Peyer's patch (tissue), 4 donors: Measurements from ENCODE around the gene MRPL49. TPM values are rescaled to one million over a fixed set of nuclear protein-coding genes. Genes with fewer than 3 reads are reported as not detected.

Experiments used
- DNase-seq, 3 donors: peaks; one replicate each; pipeline ENCODE4 v3.0.0-alpha.2; 2017 to 2019
- H3K27ac ChIP-seq, 4 donors: fragments of 200-600 bp; sonication (generic); one replicate each; pipeline ENCODE4 v1.5.1; 2016 to 2019
- H3K27me3 ChIP-seq, 2 donors: fragments of 200-600 bp; sonication (generic); one replicate each; pipeline ENCODE4 v1.5.1; 2019
- H3K36me3 ChIP-seq, 3 donors: fragments of 200-600 bp; sonication (generic); one replicate each; pipeline ENCODE4 v1.5.1; 2016 to 2019
- H3K4me1 ChIP-seq, 4 donors: fragments of 200-600 bp; sonication (generic); one replicate each; pipeline ENCODE4 v1.5.1; 2016 to 2019
- H3K4me3 ChIP-seq, 4 donors: fragments of 200-600 bp; sonication (generic); 1 replicate in 3 of 4; 2 replicates in 1 of 4; pipeline ENCODE4 v1.5.1; 2016 to 2019; ENCODE audit warnings: mild to moderate bottlenecking in 1 of 4
- H3K9me3 ChIP-seq, 4 donors: fragments of 200-600 bp; sonication (generic); one replicate each; pipeline ENCODE4 v1.5.1; 2016 to 2019; ENCODE audit warnings: mild to moderate bottlenecking in 1 of 4
- POLR2A ChIP-seq, 2 donors: fragments of 450-650 bp; IDR thresholded peaks; one replicate each; pipeline ENCODE4 v1.5.1; 2017; ENCODE audit warnings: antibody characterized with exemption in 2 of 2, mild to moderate bottlenecking in 2 of 2, moderate library complexity in 2 of 2
- total RNA-seq, 4 donors: library from RNA; depleted of rRNA; stranded (reverse); fragments of >200 nt; gene quantifications; one replicate each; pipeline ENCODE4 v1.1.0, GENCODE V29; 2016
- TF ChIP-seq, protein P1 (sequence below), 6 experiments: fragments of 450-650 bp in 4 of 6; fragments of 200-600 bp in 2 of 6; sonication (generic) in 1 of 6; IDR thresholded peaks; one replicate each; pipeline ENCODE4 v1.5.1; 2017 to 2019; ENCODE audit warnings: antibody characterized with exemption in 6 of 6, mild to moderate bottlenecking in 3 of 6, moderate library complexity in 1 of 6

Gene MRPL49
- total RNA-seq, 4 donors from 2014 or later, result 36.2 to 50.3 (median 45.7) TPM

DNA sequence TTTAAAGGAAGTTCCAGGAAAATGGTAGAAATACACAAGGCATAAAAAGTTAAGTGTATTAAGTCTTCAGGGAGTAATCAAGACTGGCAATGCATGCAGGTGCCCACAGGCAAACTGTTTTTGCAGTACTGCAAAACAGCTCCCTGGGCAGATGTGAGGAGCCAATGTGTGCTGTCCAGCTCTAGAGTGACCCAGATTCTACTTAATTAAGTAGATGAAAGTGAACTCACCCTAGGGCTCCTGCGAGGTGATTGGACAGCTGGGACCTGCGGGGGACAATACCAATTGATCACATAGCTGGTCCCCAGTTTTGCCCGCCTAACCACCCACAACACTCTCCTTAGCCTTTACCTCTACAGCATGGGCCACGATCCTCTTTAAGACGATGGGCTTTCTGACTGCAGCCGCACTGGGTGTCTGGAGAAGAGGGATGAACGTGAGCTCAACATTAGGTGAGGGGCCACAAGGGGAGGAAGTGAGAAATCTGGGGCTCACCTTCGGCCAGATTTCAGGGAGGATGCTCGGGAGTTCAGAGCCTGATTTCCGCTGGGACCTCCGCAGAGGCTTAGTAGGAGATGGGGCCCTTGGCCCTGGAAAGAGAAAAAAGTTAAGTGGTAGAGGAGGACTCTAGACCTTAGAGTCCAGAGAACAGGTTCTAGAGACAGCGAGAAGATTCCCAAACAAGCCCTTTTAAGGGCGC is 38.8 kb upstream of the MRPL49 start:
- no peaks in the 10 kb centered on the region for H3K9me3 ChIP-seq
- peak overlapping the region; percentile 73 to 86 (median 84) for H3K4me3 ChIP-seq
- TF ChIP-seq, protein P1, sequence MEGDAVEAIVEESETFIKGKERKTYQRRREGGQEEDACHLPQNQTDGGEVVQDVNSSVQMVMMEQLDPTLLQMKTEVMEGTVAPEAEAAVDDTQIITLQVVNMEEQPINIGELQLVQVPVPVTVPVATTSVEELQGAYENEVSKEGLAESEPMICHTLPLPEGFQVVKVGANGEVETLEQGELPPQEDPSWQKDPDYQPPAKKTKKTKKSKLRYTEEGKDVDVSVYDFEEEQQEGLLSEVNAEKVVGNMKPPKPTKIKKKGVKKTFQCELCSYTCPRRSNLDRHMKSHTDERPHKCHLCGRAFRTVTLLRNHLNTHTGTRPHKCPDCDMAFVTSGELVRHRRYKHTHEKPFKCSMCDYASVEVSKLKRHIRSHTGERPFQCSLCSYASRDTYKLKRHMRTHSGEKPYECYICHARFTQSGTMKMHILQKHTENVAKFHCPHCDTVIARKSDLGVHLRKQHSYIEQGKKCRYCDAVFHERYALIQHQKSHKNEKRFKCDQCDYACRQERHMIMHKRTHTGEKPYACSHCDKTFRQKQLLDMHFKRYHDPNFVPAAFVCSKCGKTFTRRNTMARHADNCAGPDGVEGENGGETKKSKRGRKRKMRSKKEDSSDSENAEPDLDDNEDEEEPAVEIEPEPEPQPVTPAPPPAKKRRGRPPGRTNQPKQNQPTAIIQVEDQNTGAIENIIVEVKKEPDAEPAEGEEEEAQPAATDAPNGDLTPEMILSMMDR (IDR thresholded peaks at IDR 0.05), result no peak
- TF ChIP-seq POLR2A (IDR thresholded peaks at IDR 0.05), result no peak
- H3K36me3 ChIP-seq, result peaks cover 0 to 34% (median 0%) of the 10 kb centered on the region in 3 donors
- H3K27ac ChIP-seq, result peak overlapping the region; percentile 93 to 97 (median 96)
- peaks cover 6 to 21% (median 10%) of the 10 kb centered on the region in 4 donors for H3K4me1 ChIP-seq
- no peaks in the 10 kb centered on the region for H3K27me3 ChIP-seq
- DNase-seq, result no peak

DNA sequence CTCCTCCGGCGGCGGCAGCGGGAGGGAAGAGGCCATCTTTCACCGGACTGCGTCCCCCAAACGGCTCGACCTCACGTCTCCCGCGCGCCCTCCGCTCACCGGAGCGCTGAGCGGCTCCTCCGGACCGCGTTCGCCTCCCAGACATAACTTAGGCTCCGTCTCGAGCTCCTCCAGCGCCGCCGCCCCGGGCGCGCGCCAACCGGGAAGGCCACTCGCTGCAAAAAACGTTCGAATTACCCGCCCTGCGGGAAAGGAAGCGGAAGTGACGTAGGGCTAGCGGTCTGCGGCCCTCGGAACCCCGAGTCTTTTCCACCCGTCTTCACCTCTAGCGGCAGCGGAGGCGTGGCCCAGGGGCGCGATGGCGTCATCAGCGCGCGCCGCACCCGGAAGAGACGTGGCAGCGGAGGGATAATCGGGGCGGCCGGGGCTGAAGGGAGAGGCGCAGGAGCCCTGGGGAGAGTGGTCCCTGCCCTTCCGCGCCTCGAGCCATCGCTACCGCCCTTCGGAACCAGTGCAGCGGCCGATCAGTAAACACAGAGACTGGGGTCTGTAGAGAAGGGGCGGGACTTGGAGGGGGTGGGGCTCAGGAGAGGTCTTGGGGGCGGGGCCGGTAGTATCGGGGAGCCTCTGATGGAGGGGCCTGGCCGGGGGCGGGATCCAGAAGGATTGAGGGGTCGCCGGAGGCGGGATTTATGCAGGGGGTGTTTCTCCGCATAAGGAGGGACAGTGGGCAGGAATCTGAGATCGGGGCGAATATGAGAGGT is 38.1 kb upstream of the MRPL49 start, which contains the start of the genes CDCA5 and ZFPL1:
TSS of gene CDCA5 (minus strand) at position 207 of the 764 bp plus-strand sequence. CDS start at position 145, 62 bp downstream.
TSS of gene ZFPL1 (plus strand) at position 389 of the 764 bp plus-strand sequence. CDS start 477 bp downstream, outside the sequence.
- TF ChIP-seq, protein P1 (IDR thresholded peaks at IDR 0.05), result peak in 2 of 6 experiments; percentile 28 to 30
- TF ChIP-seq POLR2A (IDR thresholded peaks at IDR 0.05), result peak; percentile 54 to 67
- H3K4me3 ChIP-seq, result peak within 1 kb of the TSS; percentile 73 to 86 (median 84)
- H3K27me3 ChIP-seq, result no peaks in the 10 kb centered on the region
- peak; percentile 93 to 98 (median 96) for DNase-seq
- peaks cover 6 to 21% (median 8%) of the 10 kb centered on the region in 4 donors for H3K4me1 ChIP-seq
- H3K9me3 ChIP-seq, result no peaks in the 10 kb centered on the region
- H3K27ac ChIP-seq, result peak within 1 kb of the TSS; percentile 93 to 97 (median 96)
- peaks cover 0 to 41% (median 0%) of the 10 kb centered on the region in 3 donors for H3K36me3 ChIP-seq

DNA sequence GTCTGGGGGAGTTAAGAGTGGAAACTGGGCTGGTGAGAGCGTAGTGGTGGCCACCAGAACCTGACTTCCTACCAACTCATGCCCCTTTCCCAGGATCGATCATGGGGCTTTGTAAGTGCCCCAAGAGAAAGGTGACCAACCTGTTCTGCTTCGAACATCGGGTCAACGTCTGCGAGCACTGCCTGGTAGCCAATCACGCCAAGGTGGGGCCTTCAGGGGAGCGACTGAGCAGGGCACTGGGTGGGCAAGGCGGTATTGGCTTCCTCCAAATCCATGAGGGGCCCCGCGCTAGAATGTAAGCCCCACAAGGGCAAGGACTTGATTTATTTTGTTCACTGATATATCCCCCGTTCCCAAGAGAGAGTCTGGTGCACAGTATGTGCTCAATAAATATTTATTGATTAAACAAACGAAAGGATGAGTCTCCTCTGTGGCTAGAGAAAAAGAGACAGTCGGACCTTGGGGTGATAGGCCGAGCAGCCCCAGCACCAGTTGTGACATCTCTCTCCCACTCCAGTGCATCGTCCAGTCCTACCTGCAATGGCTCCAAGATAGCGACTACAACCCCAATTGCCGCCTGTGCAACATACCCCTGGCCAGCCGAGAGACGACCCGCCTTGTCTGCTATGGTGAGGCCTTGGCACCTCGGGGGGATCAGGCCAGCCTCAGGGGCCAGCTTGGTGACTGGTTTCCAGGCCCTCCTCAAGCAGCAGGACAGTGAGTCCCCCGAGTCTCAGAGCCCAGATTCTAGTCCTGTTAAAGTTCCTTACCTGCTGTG is 37.3 kb upstream of the MRPL49 start:
- Histone ChIP-seq H3K4me1 (peaks cover 6 to 21% (median 8%) of the 10 kb centered on the region in 4 donors), H3K36me3 (peaks cover 0 to 46% (median 0%) of the 10 kb centered on the region in 3 donors), H3K27ac (peak overlapping the region; percentile 93 to 97 (median 96)), H3K27me3 (no peaks in the 10 kb centered on the region), H3K9me3 (no peaks in the 10 kb centered on the region), H3K4me3 (peak overlapping the region; percentile 73 to 86 (median 84))
- DNase-seq, result no peak
- TF ChIP-seq, protein P1 (IDR thresholded peaks at IDR 0.05), result no peak
- no peak for TF ChIP-seq POLR2A (IDR thresholded peaks at IDR 0.05)

DNA sequence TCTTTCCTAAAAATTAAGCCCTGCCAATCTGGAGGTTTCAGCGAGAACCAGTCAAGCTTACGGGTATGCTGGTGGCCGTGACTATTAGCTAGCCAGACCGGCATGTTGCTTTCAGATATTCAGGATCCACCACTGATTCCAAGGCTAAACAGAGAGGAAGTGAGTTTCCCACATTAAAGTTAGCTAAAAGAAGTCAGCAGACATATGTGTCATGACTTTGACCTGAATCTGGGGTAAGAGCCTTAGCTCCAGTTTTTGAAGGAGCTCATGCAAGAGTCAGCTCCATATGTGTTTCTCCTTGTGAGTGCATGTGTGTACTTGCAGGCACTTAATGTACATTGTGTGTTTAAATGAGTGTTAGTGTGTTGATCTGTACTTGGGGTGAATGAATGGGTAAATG is 36.7 kb upstream of the MRPL49 start:
- H3K9me3 ChIP-seq, result no peaks in the 10 kb centered on the region
- no peak for DNase-seq
- no peak for TF ChIP-seq POLR2A (IDR thresholded peaks at IDR 0.05)
- TF ChIP-seq, protein P1 (IDR thresholded peaks at IDR 0.05), result no peak
- H3K27ac ChIP-seq, result no peak overlapping the region
- peaks cover 0 to 46% (median 0%) of the 10 kb centered on the region in 3 donors for H3K36me3 ChIP-seq
- H3K27me3 ChIP-seq, result no peaks in the 10 kb centered on the region
- no peak overlapping the region for H3K4me3 ChIP-seq
- peaks cover 6 to 21% (median 8%) of the 10 kb centered on the region in 4 donors for H3K4me1 ChIP-seq

DNA sequence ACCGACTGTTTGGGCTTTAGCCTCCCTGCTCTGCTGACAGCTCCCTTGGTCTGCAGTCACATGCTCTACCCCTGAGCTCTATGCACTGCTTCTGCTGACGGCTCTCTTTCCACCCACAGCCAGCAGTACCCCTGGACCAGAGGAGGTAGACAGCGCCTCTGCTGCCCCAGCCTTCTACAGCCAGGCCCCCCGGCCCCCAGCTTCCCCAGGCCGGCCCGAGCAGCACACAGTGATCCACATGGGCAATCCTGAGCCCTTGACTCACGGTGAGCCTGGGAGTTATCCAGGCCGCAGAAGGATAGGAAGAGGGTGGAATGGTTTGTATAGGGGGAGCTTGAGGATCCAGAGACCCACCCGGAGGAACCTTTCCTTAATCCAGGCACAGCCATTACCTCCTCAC is 35.3 kb upstream of the MRPL49 start:
- Histone ChIP-seq H3K9me3 (no peaks in the 10 kb centered on the region), H3K27ac (no peak overlapping the region), H3K36me3 (peaks cover 0 to 46% (median 0%) of the 10 kb centered on the region in 3 donors), H3K4me3 (no peak overlapping the region), H3K27me3 (no peaks in the 10 kb centered on the region), H3K4me1 (peaks cover 6 to 21% (median 8%) of the 10 kb centered on the region in 4 donors)
- TF ChIP-seq, protein P1 (IDR thresholded peaks at IDR 0.05), result no peak
- DNase-seq, result no peak
